ENCODE data around the gene CEP164. TPM values are rescaled to one million over a fixed set of nuclear protein-coding genes. Genes with fewer than 3 reads are reported as not detected.

Gene CEP164
- total RNA-seq, 1 donor from 2014 or later = 36.1 TPM

DNA sequence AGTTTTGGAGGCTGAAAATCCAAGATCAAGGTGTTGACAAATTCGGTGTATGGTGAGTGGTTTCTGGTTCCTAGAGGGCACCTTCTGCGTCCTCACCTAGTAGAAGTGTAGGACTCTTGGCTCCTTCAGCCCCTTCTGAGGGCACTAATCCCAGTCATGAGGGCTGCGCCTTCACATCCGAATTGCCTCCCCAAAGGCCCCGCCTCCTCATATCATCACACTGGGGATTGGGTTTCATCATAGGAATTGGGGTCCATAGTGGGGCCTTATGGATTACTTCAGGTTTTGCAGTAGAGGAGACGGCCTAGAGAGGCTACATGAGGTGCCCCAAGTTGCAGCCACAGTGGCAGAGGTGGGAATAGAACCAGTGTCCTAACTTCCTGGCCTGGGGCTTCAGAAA lies 87.1 kb downstream of the CEP164 start:
- H3K4me1 Mint-ChIP-seq (ENCODE audit: low read depth, unreplicated experiment) = peaks cover 8% of the 10 kb centered on the region
- Histone ChIP-seq H3K27me3 (ENCODE audit: insufficient read depth, low read length) (no peaks in the 10 kb centered on the region), H3K4me1 (ENCODE audit: insufficient read depth, low read length) (no peaks in the 10 kb centered on the region), H3K27ac (ENCODE audit: low read depth, low read length) (no peak overlapping the region), H4K20me1 (ENCODE audit: insufficient read depth, low read length) (no peaks in the 10 kb centered on the region), H3K9ac (ENCODE audit: low read length) (no peak overlapping the region), H3K36me3 (ENCODE audit: insufficient read depth, low read length) (peaks cover 5% of the 10 kb centered on the region), H3K79me2 (ENCODE audit: insufficient read depth, low read length) (no peaks in the 10 kb centered on the region), H2AFZ (ENCODE audit: low read depth, low read length) (no peak overlapping the region), H3K4me2 (ENCODE audit: low read length) (no peak overlapping the region), H3K4me3 (ENCODE audit: insufficient read depth, low read depth, low read length) (no peak overlapping the region), H3K9me3 (ENCODE audit: insufficient read depth, low read depth, low read length) (no peaks in the 10 kb centered on the region)
- no peak for TF ChIP-seq EZH2 (IDR thresholded peaks at IDR 0.05; ENCODE audit: insufficient read depth, low read length)
- TF ChIP-seq CTCF (IDR thresholded peaks at IDR 0.05; ENCODE audit: insufficient read depth, low read depth, low read length) = no peak
- no peak overlapping the region for H3K4me3 Mint-ChIP-seq (ENCODE audit: unreplicated experiment)
- FAIRE-seq (no peak), DNase-seq (ENCODE audit: low read depth) (no peak)
- H3K36me3 Mint-ChIP-seq (ENCODE audit: low read depth, unreplicated experiment) = peaks cover 27% of the 10 kb centered on the region
- H3K27ac Mint-ChIP-seq (ENCODE audit: unreplicated experiment) = no peak overlapping the region
- no peaks in the 10 kb centered on the region for H3K9me3 Mint-ChIP-seq (ENCODE audit: unreplicated experiment)
- peaks cover 12% of the 10 kb centered on the region for H3K27me3 Mint-ChIP-seq (ENCODE audit: low read depth, unreplicated experiment)

- Mint-ChIP-seq H3K9me3 (ENCODE audit: unreplicated experiment) (no peaks in the 10 kb centered on the region), H3K4me1 (ENCODE audit: low read depth, unreplicated experiment) (peaks cover 8% of the 10 kb centered on the region), H3K27me3 (ENCODE audit: low read depth, unreplicated experiment) (peaks cover 12% of the 10 kb centered on the region), H3K27ac (ENCODE audit: unreplicated experiment) (no peak overlapping the region), H3K36me3 (ENCODE audit: low read depth, unreplicated experiment) (peaks cover 22% of the 10 kb centered on the region), H3K4me3 (ENCODE audit: unreplicated experiment) (no peak overlapping the region)
- H3K9me3 ChIP-seq (ENCODE audit: insufficient read depth, low read depth, low read length) = no peaks in the 10 kb centered on the region
- H3K27me3 ChIP-seq (ENCODE audit: insufficient read depth, low read length) = no peaks in the 10 kb centered on the region
- no peak overlapping the region for H3K27ac ChIP-seq (ENCODE audit: low read depth, low read length)
- H3K4me3 ChIP-seq (ENCODE audit: insufficient read depth, low read depth, low read length) = no peak overlapping the region
- peaks cover 5% of the 10 kb centered on the region for H3K36me3 ChIP-seq (ENCODE audit: insufficient read depth, low read length)
- H2AFZ ChIP-seq (ENCODE audit: low read depth, low read length) = no peak overlapping the region
- no peaks in the 10 kb centered on the region for H4K20me1 ChIP-seq (ENCODE audit: insufficient read depth, low read length)
- DNase-seq (ENCODE audit: low read depth) (no peak), FAIRE-seq (no peak)
- TF ChIP-seq CTCF (IDR thresholded peaks at IDR 0.05; ENCODE audit: insufficient read depth, low read depth, low read length) = no peak
- TF ChIP-seq EZH2 (IDR thresholded peaks at IDR 0.05; ENCODE audit: insufficient read depth, low read length) = no peak
- no peaks in the 10 kb centered on the region for H3K4me1 ChIP-seq (ENCODE audit: insufficient read depth, low read length)
- H3K9ac ChIP-seq (ENCODE audit: low read length) = no peak overlapping the region
- no peak overlapping the region for H3K4me2 ChIP-seq (ENCODE audit: low read length)
- H3K79me2 ChIP-seq (ENCODE audit: insufficient read depth, low read length) = no peaks in the 10 kb centered on the region
Observed at GRCh38 chr11:117415358-117415896, 87.8 kb downstream of the CEP164 start.

DNA sequence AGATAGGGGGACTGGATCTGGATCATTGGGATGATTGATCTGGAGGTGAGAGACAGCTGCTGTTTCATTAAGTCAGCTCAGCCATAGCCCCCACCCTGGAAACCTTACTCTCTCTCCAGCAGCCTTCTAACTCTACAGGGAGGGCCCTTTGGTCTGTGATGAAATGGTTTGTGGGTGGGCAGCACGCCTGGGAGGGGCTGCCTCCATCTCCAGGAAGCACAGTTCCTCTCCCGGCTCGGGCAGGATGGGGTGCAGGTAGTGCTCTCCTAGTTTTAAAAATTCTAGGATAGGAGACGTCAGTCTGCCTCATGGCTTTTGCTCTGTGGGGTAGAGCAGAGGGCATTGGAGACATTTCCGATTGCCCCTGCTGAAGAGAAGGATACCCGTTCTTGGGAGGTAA lies 89.7 kb downstream of the CEP164 start:
- Histone ChIP-seq H3K27ac (ENCODE audit: low read depth, low read length) (no peak overlapping the region), H3K4me2 (ENCODE audit: low read length) (no peak overlapping the region), H3K9ac (ENCODE audit: low read length) (no peak overlapping the region), H3K9me3 (ENCODE audit: insufficient read depth, low read depth, low read length) (no peaks in the 10 kb centered on the region), H2AFZ (ENCODE audit: low read depth, low read length) (no peak overlapping the region), H3K4me1 (ENCODE audit: insufficient read depth, low read length) (no peaks in the 10 kb centered on the region), H3K36me3 (ENCODE audit: insufficient read depth, low read length) (no peaks in the 10 kb centered on the region), H3K79me2 (ENCODE audit: insufficient read depth, low read length) (no peaks in the 10 kb centered on the region), H4K20me1 (ENCODE audit: insufficient read depth, low read length) (no peaks in the 10 kb centered on the region), H3K27me3 (ENCODE audit: insufficient read depth, low read length) (no peaks in the 10 kb centered on the region), H3K4me3 (ENCODE audit: insufficient read depth, low read depth, low read length) (no peak overlapping the region)
- Mint-ChIP-seq H3K4me1 (ENCODE audit: low read depth, unreplicated experiment) (peaks cover 8% of the 10 kb centered on the region), H3K4me3 (ENCODE audit: unreplicated experiment) (no peak overlapping the region), H3K9me3 (ENCODE audit: unreplicated experiment) (no peaks in the 10 kb centered on the region), H3K27me3 (ENCODE audit: low read depth, unreplicated experiment) (peaks cover 16% of the 10 kb centered on the region), H3K36me3 (ENCODE audit: low read depth, unreplicated experiment) (peaks cover 8% of the 10 kb centered on the region), H3K27ac (ENCODE audit: unreplicated experiment) (no peak overlapping the region)
- TF ChIP-seq EZH2 (IDR thresholded peaks at IDR 0.05; ENCODE audit: insufficient read depth, low read length) = no peak
- no peak for TF ChIP-seq CTCF (IDR thresholded peaks at IDR 0.05; ENCODE audit: insufficient read depth, low read depth, low read length)
- no peak for FAIRE-seq
- no peak for DNase-seq (ENCODE audit: low read depth)

Measured in astrocyte (in vitro differentiated cells and primary cell).